Ishikawa (cell line): ENCODE results near the gene CNN3.

Experiments used
- CEBPB ChIP-seq: IDR thresholded peaks from 2 replicates; pipeline ENCODE4 v1.6.1; 2012
- CREB1 ChIP-seq: IDR thresholded peaks from 2 replicates; pipeline ENCODE4 v1.6.1; 2012; ENCODE audit warnings: low read depth
- EGR1 ChIP-seq: IDR thresholded peaks from 2 replicates; pipeline ENCODE4 v1.6.1; 2012
- EP300 ChIP-seq: IDR thresholded peaks from 2 replicates; pipeline ENCODE4 v1.6.1; 2012; ENCODE audit warnings: borderline replicate concordance
- FOXM1 ChIP-seq: IDR thresholded peaks from 2 replicates; pipeline ENCODE4 v1.6.1; 2012; ENCODE audit warnings: low read depth, borderline replicate concordance
- NFIC ChIP-seq: IDR thresholded peaks from 2 replicates; pipeline ENCODE4 v1.6.1; 2012
- RAD21 ChIP-seq: IDR thresholded peaks from 2 replicates; pipeline ENCODE4 v1.6.1; 2012; ENCODE audit warnings: low read depth
- REST ChIP-seq: IDR thresholded peaks from 2 replicates; pipeline ENCODE4 v1.6.1; 2012; ENCODE audit warnings: low read depth, mild to moderate bottlenecking
- TAF1 ChIP-seq: IDR thresholded peaks from 2 replicates; pipeline ENCODE4 v1.6.1; 2012; ENCODE audit warnings: low read depth, mild to moderate bottlenecking
- TCF12 ChIP-seq: IDR thresholded peaks from 2 replicates; pipeline ENCODE4 v1.6.1; 2012; ENCODE audit warnings: low read depth
- TEAD4 ChIP-seq: IDR thresholded peaks from 2 replicates; pipeline ENCODE4 v1.6.1; 2012
- YY1 ChIP-seq: IDR thresholded peaks from 2 replicates; pipeline ENCODE4 v1.6.1; 2012; ENCODE audit warnings: low read depth
- ZBTB7A ChIP-seq: IDR thresholded peaks from 2 replicates; pipeline ENCODE4 v1.6.1; 2012; ENCODE audit warnings: low read depth
- TF ChIP-seq, protein P1 (sequence below): IDR thresholded peaks from 2 replicates; pipeline ENCODE4 v1.6.1; 2012
- TF ChIP-seq, protein P2 (sequence below): IDR thresholded peaks from 2 replicates; pipeline ENCODE4 v1.6.1; 2012

CNN3 gene

GRCh38 chr1:94951046-94951445, 24.1 kb upstream of the CNN3 start:
- TF ChIP-seq, protein P1, sequence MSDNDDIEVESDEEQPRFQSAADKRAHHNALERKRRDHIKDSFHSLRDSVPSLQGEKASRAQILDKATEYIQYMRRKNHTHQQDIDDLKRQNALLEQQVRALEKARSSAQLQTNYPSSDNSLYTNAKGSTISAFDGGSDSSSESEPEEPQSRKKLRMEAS = no peak
- TF ChIP-seq YY1 (no peak), TAF1 (no peak)

DNA sequence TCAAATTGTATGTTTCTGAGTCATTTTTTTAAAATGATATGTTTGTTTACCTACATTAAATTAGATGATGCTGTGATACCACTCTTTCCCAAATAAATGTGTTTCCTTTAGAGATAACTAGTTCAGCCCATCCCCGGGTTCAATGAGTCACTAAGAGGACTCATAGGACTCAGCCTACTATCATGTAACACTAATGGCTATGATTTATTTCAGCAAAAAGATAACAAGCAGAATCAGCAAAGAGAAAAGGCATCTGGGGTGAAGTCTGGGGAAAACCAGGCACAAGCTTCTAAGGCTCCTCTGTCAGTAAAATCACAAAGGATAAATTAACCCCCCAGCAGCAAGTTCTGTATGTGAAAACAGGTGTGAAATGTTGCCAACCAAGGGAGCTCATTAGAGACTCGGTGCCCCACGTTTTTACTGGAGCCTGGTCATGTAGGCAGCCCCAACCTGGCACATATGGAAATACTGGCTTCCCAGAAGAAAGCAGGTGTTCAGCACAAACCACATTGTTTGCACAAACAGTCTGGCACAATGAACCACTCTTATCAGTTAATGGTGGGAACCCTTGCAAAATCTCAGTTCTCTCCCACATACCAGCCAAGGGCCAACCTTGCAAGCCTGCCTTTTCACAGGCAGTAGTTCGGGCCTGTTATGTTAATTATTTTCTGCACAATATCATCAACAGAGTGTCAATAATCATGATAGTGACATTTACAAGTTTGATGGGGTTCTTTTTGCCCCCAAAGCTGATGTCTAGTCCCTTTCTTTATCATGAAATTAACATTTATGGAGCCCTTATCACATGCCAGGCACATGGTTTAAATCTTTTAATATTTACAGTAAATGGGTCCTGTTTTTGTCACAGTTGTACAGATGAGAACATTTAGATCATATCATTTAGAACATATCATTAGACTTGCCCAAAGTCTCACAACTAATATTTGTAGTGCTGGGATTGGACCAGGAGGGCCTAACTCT, 23.1 kb upstream of the CNN3 start:
- TF ChIP-seq RAD21 = no peak
- TF ChIP-seq, protein P2, sequence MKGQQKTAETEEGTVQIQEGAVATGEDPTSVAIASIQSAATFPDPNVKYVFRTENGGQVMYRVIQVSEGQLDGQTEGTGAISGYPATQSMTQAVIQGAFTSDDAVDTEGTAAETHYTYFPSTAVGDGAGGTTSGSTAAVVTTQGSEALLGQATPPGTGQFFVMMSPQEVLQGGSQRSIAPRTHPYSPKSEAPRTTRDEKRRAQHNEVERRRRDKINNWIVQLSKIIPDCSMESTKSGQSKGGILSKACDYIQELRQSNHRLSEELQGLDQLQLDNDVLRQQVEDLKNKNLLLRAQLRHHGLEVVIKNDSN = no peak
- TF ChIP-seq EP300 = no peak
- no peak for TF ChIP-seq ZBTB7A
- no peak for TF ChIP-seq EGR1
- TF ChIP-seq, protein P1 = no peak
- no peak for TF ChIP-seq NFIC
- TF ChIP-seq CEBPB = no peak
- TF ChIP-seq CREB1 = no peak

DNA sequence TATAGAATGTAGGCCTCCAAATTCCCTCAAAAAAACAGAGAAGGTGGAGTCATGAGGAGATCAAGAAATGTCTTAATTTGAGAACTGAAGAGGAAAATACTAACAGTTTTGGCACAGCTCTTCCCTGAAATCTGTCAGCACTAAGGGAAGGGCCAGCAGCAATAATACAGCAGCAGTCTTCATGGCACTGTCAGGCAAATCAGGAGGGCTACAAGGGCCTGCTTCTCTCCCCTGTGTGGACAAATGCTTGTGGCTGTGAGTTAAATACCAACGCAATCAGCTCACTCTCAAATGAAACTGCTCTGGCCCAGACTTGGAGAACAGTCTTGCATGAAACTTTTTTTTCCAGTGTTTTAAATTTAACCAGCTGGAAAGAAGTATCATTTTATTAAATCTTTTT, 20.5 kb upstream of the CNN3 start:
- no peak for TF ChIP-seq REST
- no peak for TF ChIP-seq YY1
- TF ChIP-seq, protein P2 = no peak
- no peak for TF ChIP-seq TAF1
- TF ChIP-seq TEAD4 = no peak
- TF ChIP-seq ZBTB7A = no peak
- no peak for TF ChIP-seq EGR1
- TF ChIP-seq EP300 = no peak
- no peak for TF ChIP-seq NFIC
- TF ChIP-seq FOXM1 = no peak
- TF ChIP-seq CEBPB = no peak
- no peak for TF ChIP-seq RAD21
- no peak for TF ChIP-seq TCF12

- no peak for TF ChIP-seq TEAD4
Measured at GRCh38 chr1:94946886-94947285, 20.0 kb upstream of the CNN3 start.

- TF ChIP-seq TEAD4 (no peak), FOXM1 (no peak), EGR1 (no peak), TAF1 (no peak), YY1 (no peak), TCF12 (no peak), ZBTB7A (no peak), EP300 (no peak), CREB1 (no peak), NFIC (no peak), CEBPB (no peak)
- TF ChIP-seq, protein P2 = no peak
- TF ChIP-seq, protein P1 = no peak
Measured at GRCh38 chr1:94942171-94943128, 15.5 kb upstream of the CNN3 start.

- TF ChIP-seq YY1 (no peak), TAF1 (no peak), CREB1 (no peak), NFIC (no peak), TCF12 (no peak), TEAD4 (no peak), CEBPB (no peak), REST (no peak), FOXM1 (no peak), RAD21 (no peak), ZBTB7A (no peak), EGR1 (no peak), EP300 (no peak)
- TF ChIP-seq, protein P1 = no peak
- TF ChIP-seq, protein P2 = no peak
Measured at GRCh38 chr1:94940738-94941137, 13.8 kb upstream of the CNN3 start.
